Measurements from ENCODE around the gene SEC14L1. TPM values are rescaled to one million over a fixed set of nuclear protein-coding genes. Genes with fewer than 3 reads are reported as not detected.

The SEC14L1 gene
- total RNA-seq, 1 experiment from 2014 or later, result 78.6 TPM

DNA sequence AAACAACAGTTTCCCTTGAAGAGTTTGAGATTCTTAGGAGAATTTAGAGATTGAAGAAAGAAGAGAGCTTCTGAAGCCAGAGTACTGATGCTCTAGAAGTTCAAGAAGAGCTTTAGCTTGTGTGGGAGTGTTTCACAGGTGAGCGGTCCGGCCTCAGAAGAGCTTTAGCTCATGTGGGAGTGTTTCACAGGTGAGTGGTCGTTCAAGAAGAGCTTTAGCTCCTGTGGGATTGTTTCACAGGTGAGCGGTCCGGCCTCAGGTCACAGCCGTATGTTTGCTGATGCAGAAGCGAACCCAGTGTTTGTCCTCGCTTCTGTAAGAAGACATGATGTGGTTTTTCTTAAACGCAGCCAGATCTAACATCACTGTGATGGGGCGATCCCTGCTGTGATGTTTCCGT, 76.4 kb downstream of the SEC14L1 start:
- CTCF ChIA-PET, result no interaction called here
- H3K4me1 ChIP-seq (ENCODE audit: insufficient read depth, low read length, poor library complexity, severe bottlenecking), result no peaks in the 10 kb centered on the region
- POLR2A ChIA-PET (ENCODE audit: low non-redundant PET), result no interaction called here

DNA sequence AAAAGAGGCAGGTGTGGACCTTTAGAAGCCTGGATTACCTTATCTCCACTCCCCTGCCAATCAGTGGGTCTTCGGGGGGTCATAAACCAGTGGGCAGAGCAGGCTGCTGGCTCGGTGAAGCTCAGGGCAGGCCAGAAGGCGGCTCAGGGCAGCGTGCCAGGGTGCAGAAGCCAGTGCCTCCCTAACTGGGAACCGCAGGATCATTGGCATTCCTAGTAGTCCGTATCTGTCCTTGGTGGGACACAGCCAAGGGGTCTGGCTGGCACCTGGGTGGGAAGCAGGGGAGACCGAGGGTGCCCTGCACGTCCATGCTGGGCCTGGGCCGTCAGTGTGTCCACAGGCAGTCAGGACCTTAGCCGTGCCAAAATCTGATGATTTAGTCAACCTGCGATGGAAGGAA, 76.8 kb downstream of the SEC14L1 start:
- no peak for DNase-seq (ENCODE audit: low spot score)
- ChIA-PET POLR2A (ENCODE audit: low non-redundant PET) (no interaction called here), CTCF (no interaction called here)
- Histone ChIP-seq H3K9me3 (ENCODE audit: low read depth, low read length, poor library complexity, severe bottlenecking) (no peaks in the 10 kb centered on the region), H3K27me3 (replicated peaks; ENCODE audit: insufficient read depth, low read depth, low read length, poor library complexity) (no peaks in the 10 kb centered on the region), H3K27ac (ENCODE audit: low read depth, low read length, poor library complexity, severe bottlenecking) (no peak overlapping the region), H3K4me3 (ENCODE audit: low read depth, low read length, poor library complexity, severe bottlenecking) (no peak overlapping the region), H3K4me1 (ENCODE audit: insufficient read depth, low read length, poor library complexity, severe bottlenecking) (no peaks in the 10 kb centered on the region), H3K36me3 (ENCODE audit: insufficient read depth, low read length, poor library complexity, severe bottlenecking) (peaks cover 26% of the 10 kb centered on the region)
- TF ChIP-seq CTCF (conservative IDR thresholded peaks at IDR 0.05; ENCODE audit: low read depth, low read length) (no peak), EZH2 (IDR thresholded peaks at IDR 0.05; ENCODE audit: borderline replicate concordance, low read depth, low read length, poor library complexity, severe bottlenecking) (no peak)
- no TSS peak for BruUV-seq (replicated peaks)
- intact Hi-C loops (cut with micrococcal nuclease; ENCODE audit: unreplicated experiment), result no loop called here

More for the DNA sequence above, 76.4 kb downstream of the SEC14L1 start:
- Histone ChIP-seq H3K36me3 (ENCODE audit: insufficient read depth, low read length, poor library complexity, severe bottlenecking) (peaks cover 30% of the 10 kb centered on the region), H3K27me3 (replicated peaks; ENCODE audit: insufficient read depth, low read depth, low read length, poor library complexity) (no peaks in the 10 kb centered on the region), H3K4me3 (ENCODE audit: low read depth, low read length, poor library complexity, severe bottlenecking) (no peak overlapping the region), H3K9me3 (ENCODE audit: low read depth, low read length, poor library complexity, severe bottlenecking) (no peaks in the 10 kb centered on the region), H3K27ac (ENCODE audit: low read depth, low read length, poor library complexity, severe bottlenecking) (no peak overlapping the region)
- intact Hi-C loops (cut with micrococcal nuclease; ENCODE audit: unreplicated experiment), result no loop called here
- no peak for TF ChIP-seq CTCF (conservative IDR thresholded peaks at IDR 0.05; ENCODE audit: low read depth, low read length)
- TF ChIP-seq EZH2 (IDR thresholded peaks at IDR 0.05; ENCODE audit: borderline replicate concordance, low read depth, low read length, poor library complexity, severe bottlenecking), result no peak
- BruUV-seq (replicated peaks), result no TSS peak
- DNase-seq (ENCODE audit: low spot score), result no peak

GRCh38 chr17:77218902-77219301, 78.1 kb downstream of the SEC14L1 start:
- no peak overlapping the region for H3K27ac ChIP-seq (ENCODE audit: low read depth, low read length, poor library complexity, severe bottlenecking)
- H3K36me3 ChIP-seq (ENCODE audit: insufficient read depth, low read length, poor library complexity, severe bottlenecking), result peaks cover 18% of the 10 kb centered on the region
- H3K27me3 ChIP-seq (replicated peaks; ENCODE audit: insufficient read depth, low read depth, low read length, poor library complexity), result no peaks in the 10 kb centered on the region
- ChIA-PET CTCF (no interaction called here), POLR2A (ENCODE audit: low non-redundant PET) (no interaction called here)
- H3K9me3 ChIP-seq (ENCODE audit: low read depth, low read length, poor library complexity, severe bottlenecking), result no peaks in the 10 kb centered on the region
- intact Hi-C loops (cut with micrococcal nuclease; ENCODE audit: unreplicated experiment), result no loop called here
- BruUV-seq (replicated peaks), result no TSS peak
- no peak for DNase-seq (ENCODE audit: low spot score)
- H3K4me3 ChIP-seq (ENCODE audit: low read depth, low read length, poor library complexity, severe bottlenecking), result no peak overlapping the region
- no peak for TF ChIP-seq EZH2 (IDR thresholded peaks at IDR 0.05; ENCODE audit: borderline replicate concordance, low read depth, low read length, poor library complexity, severe bottlenecking)
- no peak for TF ChIP-seq CTCF (conservative IDR thresholded peaks at IDR 0.05; ENCODE audit: low read depth, low read length)
- no peaks in the 10 kb centered on the region for H3K4me1 ChIP-seq (ENCODE audit: insufficient read depth, low read length, poor library complexity, severe bottlenecking)

All from A673 (cell line).